Psoas muscle (tissue), 8 donors: Measurements from ENCODE around the gene AP1B1. TPM values are rescaled to one million over a fixed set of nuclear protein-coding genes. Genes with fewer than 3 reads are reported as not detected.

Experiments used
- ATAC-seq, 4 donors: fragments of 200-7000 bp; cut with Tn5 transposase; one replicate each; pipeline ENCODE4 v1.9.1; 2020; ENCODE audit warnings: moderate library complexity in 3 of 4, mild to moderate bottlenecking in 2 of 4
- DNase-seq, 2 donors: peaks; one replicate each; pipeline ENCODE4 v3.0.0-alpha.2; 2020
- H3K27ac ChIP-seq: fragments of 200-600 bp; one replicate; pipeline ENCODE4 v1.8.0; 2022
- H3K27me3 ChIP-seq, 3 donors: fragments of 200-600 bp in 1 of 3; one replicate each; pipeline versions ENCODE4 v1.6.1 to v1.8.0; 2013 to 2022; ENCODE audit warnings: low read length in 2 of 3, mild to moderate bottlenecking in 2 of 3, moderate library complexity in 1 of 3; ENCODE audit not compliant: insufficient read depth in 3 of 3
- H3K36me3 ChIP-seq, 2 donors: fragments of 200-600 bp in 1 of 2; one replicate each; pipeline versions ENCODE4 v1.6.1 to v1.8.0; 2013 to 2022; ENCODE audit warnings: low read depth in 1 of 2, mild to moderate bottlenecking in 1 of 2, moderate library complexity in 1 of 2; ENCODE audit not compliant: insufficient read depth in 1 of 2
- H3K4me1 ChIP-seq: fragments of 200-600 bp; one replicate; pipeline ENCODE4 v1.8.0; 2022
- H3K4me3 ChIP-seq: fragments of 200-600 bp; one replicate; pipeline ENCODE4 v1.8.0; 2022; ENCODE audit warnings: mild to moderate bottlenecking
- H3K9me3 ChIP-seq: fragments of 200-600 bp; one replicate; pipeline ENCODE4 v1.8.0; 2022
- CTCF ChIP-seq: fragments of 200-600 bp; IDR thresholded peaks from one replicate; pipeline ENCODE4 v1.8.0; 2022; ENCODE audit warnings: antibody characterized with exemption
- WGBS, 3 donors: extraction: QIAGEN DNeasy Blood & Tissue Kit; methylation state at CpG; one replicate each; pipeline versions ENCODE4 v1.1.6 to v1.1.7; 2013; 5-methylcytosine and 5-hydroxymethylcytosine counted together
- intact Hi-C, 2 donors: fragments of 100-400 bp; cut with DNase I; formaldehyde crosslinking; loops; one replicate each; pipeline versions ENCODE4 v1.11.0 to v1.14.2; 2022
- long read RNA-seq, 2 donors: library from polyadenylated mRNA; unstranded; transcript quantifications; one replicate each; pipeline ENCODE4 v2.0.0, GENCODE V29; 2021
- polyA plus RNA-seq, 3 donors: library from polyadenylated mRNA; stranded (reverse); fragments of 200-250 nt; gene quantifications; one replicate each; pipeline ENCODE4 v1.2.3, GENCODE V29; 2013
- total RNA-seq, 4 donors: library from RNA; stranded (reverse); fragmentation: NEBNext Ultra II Directional in 2 of 4; extraction: Animal tissue kit (Norgen Biotek cat#: 25700) in 2 of 4; gene quantifications; one replicate each; pipeline versions ENCODE4 v1.2.1 to v1.2.4, GENCODE V29; 2021 to 2023
- donor health status: healthy with polysubstance abuse.
- donor health status: DM: no; HTN: no; CAD: no; lungs with moderate emphysema.
- donor health status: Bipolar disorder and iron deficiency.
- donor health status: healthy.
- donor health status: DM: yes; HTN: yes; CAD: no.
- donor health status: DM: no; HTN: no; CAD: no.
- donor health status: DM: no; HTN: no; CAD: no.
- donor health status: DM: yes; HTN: yes; CAD: no.

Gene AP1B1
- total RNA-seq (10 to 100 TPM; 26.8 to 35.3 (median 31.1) TPM), polyA plus RNA-seq (10 to 100 TPM; 17.5 to 32.4 (median 30.6) TPM)
- long read RNA-seq, donor 1, partial matches to known transcripts = 7 of 9 reads
- long read RNA-seq, donor 1, other reads (novel, unspliced or antisense) = 2 of 9 reads
- long read RNA-seq, donor 2, full-length matches to known transcripts = 4 of 46 reads
- long read RNA-seq, donor 2, partial matches to known transcripts = 27 of 46 reads
- long read RNA-seq, donor 2, other reads (novel, unspliced or antisense) = 15 of 46 reads

- H3K9me3 ChIP-seq = no peaks in the 10 kb centered on the region
- ATAC-seq (peak; percentile 98 to 99 (median 99)), DNase-seq (peak; percentile 94 to 98)
- WGBS, 3 donors = 0 to 1% (median 0%) methylated on average over 62 to 68 of the region's 68 CpGs
- H3K36me3 ChIP-seq = peaks cover 0 to 14% of the 10 kb centered on the region in 2 donors
- H3K4me3 ChIP-seq = peak within 1 kb of the TSS; percentile 89
- peaks cover 22% of the 10 kb centered on the region for H3K4me1 ChIP-seq
- peak within 1 kb of the TSS; percentile 86 for H3K27ac ChIP-seq
- intact Hi-C loops = no loop called here
- H3K27me3 ChIP-seq = no peaks in the 10 kb centered on the region
- no peak for TF ChIP-seq CTCF
These were observed at the start of gene AP1B1 for GRCh38 chr22:29387921-29388758. AP1B1 (minus strand) TSS chr22:29388570; CDS start chr22:29367243, 21,327 bp downstream.

- ATAC-seq (no peak), DNase-seq (no peak)
- Histone ChIP-seq H3K27ac (no peak overlapping the region), H3K4me3 (no peak overlapping the region), H3K4me1 (no peaks in the 10 kb centered on the region), H3K27me3 (peaks cover 0 to 10% (median 0%) of the 10 kb centered on the region in 3 donors), H3K36me3 (no peaks in the 10 kb centered on the region), H3K9me3 (no peaks in the 10 kb centered on the region)
- WGBS, 3 donors = 50 to 53% (median 51%) methylated on average over 5 of the region's 5 CpGs
- no peak for TF ChIP-seq CTCF
- intact Hi-C loops = no loop called here
These were observed 47.1 kb upstream of the AP1B1 start for GRCh38 chr22:29435236-29436136.

- 78 to 82% (median 80%) methylated on average over 7 of the region's 7 CpGs for WGBS, 3 donors
- H3K4me1 ChIP-seq = no peaks in the 10 kb centered on the region
- no peak overlapping the region for H3K4me3 ChIP-seq
- H3K9me3 ChIP-seq = no peaks in the 10 kb centered on the region
- H3K36me3 ChIP-seq = no peaks in the 10 kb centered on the region
- ATAC-seq (no peak), DNase-seq (no peak)
- H3K27me3 ChIP-seq = peaks cover 0 to 10% (median 3%) of the 10 kb centered on the region in 3 donors
- intact Hi-C loops = no loop called here
- no peak overlapping the region for H3K27ac ChIP-seq
- no peak for TF ChIP-seq CTCF
These were observed 45.9 kb upstream of the AP1B1 start for GRCh38 chr22:29434288-29434687.

- no peaks in the 10 kb centered on the region for H3K36me3 ChIP-seq
- DNase-seq = no peak
- no peaks in the 10 kb centered on the region for H3K4me1 ChIP-seq
- no peaks in the 10 kb centered on the region for H3K9me3 ChIP-seq
- TF ChIP-seq CTCF = no peak
- H3K27ac ChIP-seq = no peak overlapping the region
- intact Hi-C loops = no loop called here
- H3K27me3 ChIP-seq = peaks cover 0 to 10% (median 3%) of the 10 kb centered on the region in 3 donors
- H3K4me3 ChIP-seq = no peak overlapping the region
- WGBS, 3 donors = 56 to 64% (median 62%) methylated on average over 3 of the region's 3 CpGs
- ATAC-seq = no peak
These were observed 45.5 kb upstream of the AP1B1 start for GRCh38 chr22:29433856-29434255.
